CD4-positive, alpha-beta T cell treated with Interleukin-2 at 100 ng/mL for 4 hours (primary cell): ENCODE measurements around the gene SEMA5B.

Source experiments
- DNase-seq: peaks from one replicate; pipeline ENCODE4 v3.0.0-alpha.2; 2020; ENCODE audit warnings: low spot score

The SEMA5B gene

DNA sequence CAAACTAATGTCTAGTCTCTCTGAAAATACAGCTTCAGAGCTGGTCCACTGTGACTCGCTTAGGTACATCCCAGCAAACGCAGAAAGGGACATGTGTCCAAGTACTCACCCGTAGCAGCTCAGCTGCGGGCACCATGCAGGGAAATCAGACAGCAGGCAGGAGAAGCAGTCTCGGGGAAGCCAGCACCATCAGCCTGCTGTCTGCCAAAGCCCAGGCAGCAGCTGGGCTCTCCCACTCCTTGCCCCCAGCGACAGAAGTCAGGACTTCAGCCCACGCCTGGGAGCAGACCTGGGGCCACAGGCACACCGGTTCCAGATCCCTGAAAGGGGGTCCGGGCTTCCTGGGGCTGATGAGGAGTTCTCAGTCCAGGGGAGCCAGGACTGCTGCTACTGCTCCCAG lies 34.9 kb downstream of the SEMA5B start:
- DNase-seq, result no peak

- no peak for DNase-seq
Measured at GRCh38 chr3:122992133-122992532, 35.4 kb downstream of the SEMA5B start.

GRCh38 chr3:122991236-122991985 lies 36.2 kb downstream of the SEMA5B start:
- DNase-seq, result no peak

DNA sequence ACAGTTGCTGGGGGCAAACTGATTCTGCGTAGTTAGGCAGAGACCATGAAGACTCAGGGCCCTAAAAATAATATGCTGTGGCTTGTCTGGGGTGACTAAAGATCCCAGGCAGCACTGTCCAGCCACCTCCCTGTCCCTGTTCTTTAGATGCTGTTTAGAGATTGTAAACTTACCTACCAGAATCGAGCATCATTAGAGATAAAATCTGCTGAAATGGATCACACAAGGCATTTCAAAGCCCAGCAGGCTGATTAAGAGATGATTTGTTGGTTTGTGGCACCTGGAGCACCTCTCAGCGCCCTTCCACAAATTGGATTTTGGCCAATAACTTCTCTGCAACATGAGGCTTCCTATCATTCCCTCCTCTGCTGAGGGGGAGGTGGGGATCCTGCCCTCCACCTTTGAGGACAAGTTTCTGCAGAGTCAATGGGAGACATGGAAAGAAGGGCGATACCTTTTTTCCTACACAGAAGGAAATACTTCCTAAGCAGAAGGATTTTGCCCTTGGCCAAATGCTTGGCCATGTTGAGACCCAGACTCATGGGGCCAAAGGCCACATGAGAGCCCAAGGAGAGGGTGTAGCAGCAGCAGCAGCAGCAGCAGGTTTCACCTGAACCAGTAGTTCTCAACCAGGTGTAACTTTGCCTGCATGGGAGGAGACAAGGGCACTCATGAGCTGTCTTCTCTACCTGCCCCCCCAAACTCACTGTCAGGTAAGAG lies 37.5 kb downstream of the SEMA5B start:
- DNase-seq, result no peak

- no peak for DNase-seq
Measured at GRCh38 chr3:122988508-122988907, 39.1 kb downstream of the SEMA5B start.

GRCh38 chr3:122987736-122988319 lies 39.7 kb downstream of the SEMA5B start:
- DNase-seq, result no peak

DNA sequence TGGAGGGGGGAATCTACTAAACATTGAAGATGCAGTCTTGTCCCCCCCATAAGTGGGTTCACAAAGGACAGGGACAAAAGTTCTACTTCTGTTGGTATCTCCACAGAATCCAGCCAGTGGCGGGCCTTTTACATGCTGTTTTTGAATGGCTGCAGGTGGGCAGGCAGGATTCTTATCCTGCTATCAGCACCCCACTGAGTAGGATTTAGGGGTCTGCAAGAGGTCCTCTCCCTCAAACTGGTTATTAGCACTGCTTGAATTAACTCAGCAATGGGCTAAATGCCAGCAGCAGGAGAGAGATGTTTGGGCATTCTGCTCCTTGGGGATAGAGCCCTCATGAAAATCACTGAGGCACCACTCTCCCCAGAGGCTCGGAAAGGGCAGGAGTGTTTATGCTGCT lies 40.3 kb downstream of the SEMA5B start:
- DNase-seq, result no peak

DNA sequence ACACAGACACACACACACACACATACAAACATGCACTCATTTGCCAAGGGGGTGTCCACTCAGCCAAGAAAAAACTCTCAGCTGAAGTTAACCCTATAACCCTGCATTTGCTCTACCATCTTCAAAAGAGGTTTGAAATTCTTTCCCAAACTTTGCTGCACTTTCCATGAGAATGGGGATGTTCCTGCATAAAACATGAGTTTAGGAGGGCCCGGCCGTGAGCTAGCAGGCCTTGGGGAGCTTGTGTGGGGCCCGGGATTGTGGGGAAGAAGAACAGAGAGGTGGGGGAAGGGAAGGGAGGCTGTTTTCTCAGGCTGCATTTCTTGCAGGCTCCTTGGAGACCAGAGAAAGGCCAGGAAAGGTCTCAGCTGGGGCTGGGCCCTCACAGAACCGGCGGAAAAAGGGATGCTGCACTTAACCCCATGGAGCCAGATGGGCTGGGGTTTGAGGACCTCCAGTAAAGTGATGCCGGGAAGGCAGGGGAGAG lies 40.8 kb downstream of the SEMA5B start:
- DNase-seq, result no peak

DNA sequence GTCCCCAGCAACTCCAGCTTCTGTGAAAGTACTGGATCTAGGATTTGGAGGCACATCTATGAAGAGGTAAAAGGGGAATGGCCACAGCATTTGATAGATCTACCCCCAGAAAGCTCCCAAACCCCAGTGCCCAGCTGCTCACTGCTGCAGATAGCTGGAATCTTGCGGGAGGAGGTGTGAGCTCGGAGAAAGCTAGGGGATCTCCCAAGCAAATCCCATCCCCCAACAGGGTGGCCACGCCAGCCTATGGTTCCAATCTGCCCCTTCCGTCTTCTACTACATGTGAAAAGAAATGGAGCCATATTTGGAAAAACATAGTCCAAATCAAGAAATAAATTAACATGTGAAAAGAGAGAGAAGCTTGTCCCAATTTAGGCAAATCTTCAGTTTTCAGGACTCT lies 42.0 kb downstream of the SEMA5B start:
- DNase-seq, result no peak

GRCh38 chr3:122984650-122985049 lies 42.9 kb downstream of the SEMA5B start:
- no peak for DNase-seq

GRCh38 chr3:122984007-122984406 lies 43.6 kb downstream of the SEMA5B start:
- no peak for DNase-seq

DNA sequence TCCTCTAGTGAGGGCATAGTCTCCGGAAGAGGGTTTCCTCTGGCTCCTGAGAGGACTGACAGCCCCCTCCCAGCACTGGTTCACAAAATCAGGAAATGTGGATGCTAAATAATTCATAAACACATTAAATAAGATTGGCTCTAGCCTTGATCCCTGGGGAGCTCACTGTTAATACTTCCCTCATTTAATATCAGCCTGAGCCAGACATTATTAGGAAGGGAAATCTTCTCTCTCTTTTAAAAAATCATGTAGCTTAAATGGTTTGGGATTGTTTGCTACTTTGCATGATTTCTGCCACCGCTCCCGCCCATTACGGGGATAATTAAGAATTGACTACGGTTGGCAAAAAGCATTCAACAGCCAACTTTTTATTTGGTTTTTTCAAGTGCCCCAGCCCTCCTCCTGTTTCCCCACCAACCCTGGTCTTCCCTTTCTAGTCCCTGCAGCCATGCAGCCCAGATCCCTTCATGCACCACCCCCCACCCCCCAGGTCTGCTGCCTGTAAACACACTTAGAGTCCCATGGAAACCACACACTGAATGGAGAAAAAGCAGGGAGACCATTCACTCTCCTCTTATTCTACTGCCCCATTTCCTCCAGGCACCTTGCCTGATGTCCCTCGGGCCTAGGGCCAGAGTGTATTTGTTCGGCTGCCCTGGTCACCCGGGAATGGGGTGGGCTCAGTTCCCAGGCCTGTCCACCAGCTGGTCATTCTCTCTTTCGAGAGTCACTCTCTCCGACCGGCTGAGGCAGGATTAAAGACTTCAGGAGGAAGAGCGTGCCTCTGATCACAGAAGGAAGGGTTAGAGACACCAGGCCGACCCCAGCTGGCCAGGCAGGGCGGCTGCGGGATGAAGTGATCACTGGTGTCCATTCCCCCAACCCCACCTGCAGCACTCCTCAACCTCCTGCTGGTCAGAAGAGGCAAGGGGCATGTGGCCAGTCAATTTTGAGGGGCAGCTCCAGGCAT lies 45.1 kb downstream of the SEMA5B start:
- no peak for DNase-seq

GRCh38 chr3:122979211-122979610 lies 48.4 kb downstream of the SEMA5B start:
- DNase-seq, result no peak

DNA sequence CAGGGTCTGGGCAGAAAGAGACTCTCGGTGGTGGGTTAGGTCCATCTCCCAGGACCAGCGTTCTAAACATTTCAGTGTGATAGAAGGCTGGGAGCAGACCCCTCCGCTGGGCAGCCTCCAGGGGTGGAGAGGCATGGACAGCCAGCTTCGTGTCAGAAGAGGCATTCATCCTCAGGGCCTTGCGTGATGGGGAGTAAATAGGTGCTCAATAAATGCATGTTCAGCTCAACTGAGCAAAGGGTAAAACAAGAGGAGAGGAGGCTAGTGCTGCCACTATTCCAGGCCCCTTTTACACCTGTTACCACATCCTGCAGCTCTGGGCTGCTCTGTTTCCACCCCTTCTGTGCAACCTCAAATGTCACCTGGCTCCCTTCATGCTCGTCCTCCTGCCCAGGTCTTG lies 49.0 kb downstream of the SEMA5B start:
- DNase-seq, result no peak

GRCh38 chr3:122977746-122978466 lies 49.7 kb downstream of the SEMA5B start:
- DNase-seq, result no peak

GRCh38 chr3:122975924-122976293 lies 51.7 kb downstream of the SEMA5B start:
- peak; percentile 15 for DNase-seq

DNA sequence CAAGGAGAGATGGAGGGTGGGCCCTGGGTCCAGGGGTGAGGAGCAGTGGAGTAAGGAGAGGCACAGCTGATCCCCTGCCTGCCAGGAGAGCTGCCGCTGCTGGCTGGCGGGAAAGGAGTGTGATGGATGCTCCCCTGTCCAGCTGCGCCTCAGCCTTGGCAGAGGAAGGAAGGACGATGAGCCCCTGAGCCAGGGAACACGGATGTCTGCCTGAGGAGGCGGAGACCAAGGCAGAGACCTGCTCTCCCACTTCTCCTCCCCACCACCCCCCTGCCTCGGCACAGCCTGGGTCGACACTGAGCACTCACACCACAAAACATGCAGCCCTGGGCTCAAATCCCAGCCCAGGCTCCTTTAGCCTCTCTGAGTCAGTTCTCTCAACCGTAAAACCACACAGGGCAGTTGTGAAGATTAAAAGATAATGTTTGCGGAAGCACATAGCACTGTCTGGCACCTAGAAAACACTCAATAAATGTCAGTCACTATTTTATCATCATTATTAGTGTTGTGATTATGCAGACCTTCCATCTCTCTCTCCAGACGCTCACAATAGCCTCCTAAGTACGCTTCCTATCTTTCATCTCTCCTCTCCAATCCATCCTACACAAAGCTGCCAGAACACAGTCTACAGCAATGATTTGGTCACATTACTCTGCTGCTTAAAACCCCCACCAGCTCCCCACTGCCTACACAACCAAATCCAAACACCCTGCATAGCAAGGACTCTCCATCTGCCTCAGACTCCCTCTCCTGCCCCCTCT lies 52.2 kb downstream of the SEMA5B start:
- peak; percentile 19 for DNase-seq

- DNase-seq, result no peak
Measured at GRCh38 chr3:122974764-122975162, 52.8 kb downstream of the SEMA5B start.

- no peak for DNase-seq
Measured at GRCh38 chr3:122973893-122974615, 53.5 kb downstream of the SEMA5B start.

GRCh38 chr3:122972141-122972540 lies 55.4 kb downstream of the SEMA5B start:
- no peak for DNase-seq
